H9 (cell line): ENCODE data around the gene SNX22. TPM values are rescaled to one million over a fixed set of nuclear protein-coding genes. Genes with fewer than 3 reads are reported as not detected.

ENCODE experiments used
- DNase-seq: peaks from one replicate; pipeline ENCODE4 v3.0.0-alpha.2; 2017
- H2AFZ ChIP-seq: one replicate; pipeline ENCODE4 v1.6.1; 2013; ENCODE audit warnings: mild to moderate bottlenecking, low read length, control low read depth, moderate library complexity
- H2AK5ac ChIP-seq: 2 replicates; pipeline ENCODE4 v1.6.1; 2013; ENCODE audit warnings: low read length, control low read depth, mixed read lengths; ENCODE audit not compliant: insufficient read length
- H2BK120ac ChIP-seq: one replicate; pipeline ENCODE4 v1.6.1; 2013; ENCODE audit warnings: low read depth, mild to moderate bottlenecking, low read length, control low read depth, inconsistent platforms; ENCODE audit not compliant: poor library complexity, severe bottlenecking
- H2BK12ac ChIP-seq: 2 replicates; pipeline ENCODE4 v1.6.1; 2013; ENCODE audit warnings: low read length, control low read depth, mixed read lengths, low read depth; ENCODE audit not compliant: insufficient read length
- H2BK15ac ChIP-seq: 2 replicates; pipeline ENCODE4 v1.6.1; 2013; ENCODE audit warnings: low read depth, low read length, control low read depth
- H2BK20ac ChIP-seq: one replicate; pipeline ENCODE4 v1.6.1; 2013; ENCODE audit warnings: low read depth, mild to moderate bottlenecking, low read length, control low read depth, inconsistent platforms; ENCODE audit not compliant: poor library complexity, severe bottlenecking
- H2BK5ac ChIP-seq: 2 replicates; pipeline ENCODE4 v1.6.1; 2013; ENCODE audit warnings: low read length, control low read depth, mixed read lengths; ENCODE audit not compliant: insufficient read length
- H3K14ac ChIP-seq: 2 replicates; pipeline ENCODE4 v1.6.1; 2013; ENCODE audit warnings: low read length, control low read depth; ENCODE audit not compliant: insufficient read depth
- H3K18ac ChIP-seq: 2 replicates; pipeline ENCODE4 v1.6.1; 2013; ENCODE audit warnings: low read depth, mild to moderate bottlenecking, mixed read lengths, low read length, control low read depth; ENCODE audit not compliant: insufficient read length
- H3K23ac ChIP-seq: 2 replicates; pipeline ENCODE4 v1.6.1; 2013; ENCODE audit warnings: low read length, control low read depth, mixed read lengths, low read depth; ENCODE audit not compliant: insufficient read length
- H3K23me2 ChIP-seq: 2 replicates; pipeline ENCODE4 v1.6.1; 2013; ENCODE audit warnings: low read depth, mild to moderate bottlenecking, mixed read lengths, low read length, control low read depth; ENCODE audit not compliant: insufficient read length, poor library complexity, severe bottlenecking
- H3K27ac ChIP-seq: 2 replicates; pipeline ENCODE4 v1.5.1; 2013; ENCODE audit warnings: low read length, control low read depth, mixed read lengths, low read depth; ENCODE audit not compliant: insufficient read length
- H3K27me3 ChIP-seq: 2 replicates; pipeline ENCODE4 v1.6.1; 2013; ENCODE audit warnings: low read length, control low read depth, inconsistent platforms; ENCODE audit not compliant: insufficient read depth
- H3K4ac ChIP-seq: 2 replicates; pipeline ENCODE4 v1.6.1; 2013; ENCODE audit warnings: low read depth, mild to moderate bottlenecking, control low read depth, inconsistent platforms, low read length, moderate library complexity
- H3K4me1 ChIP-seq: 2 replicates; pipeline ENCODE4 v1.6.1; 2013; ENCODE audit warnings: low read length, control low read depth, inconsistent platforms; ENCODE audit not compliant: insufficient read depth
- H3K4me2 ChIP-seq: 2 replicates; pipeline ENCODE4 v1.6.1; 2013; ENCODE audit warnings: low read length, control low read depth, mixed read lengths; ENCODE audit not compliant: insufficient read length, insufficient read depth
- H3K56ac ChIP-seq: 2 replicates; pipeline ENCODE4 v1.6.1; 2013; ENCODE audit warnings: low read depth, mild to moderate bottlenecking, mixed read lengths, low read length, control low read depth; ENCODE audit not compliant: insufficient read length
- H3K79me1 ChIP-seq: 2 replicates; pipeline ENCODE4 v1.6.1; 2013; ENCODE audit warnings: low read depth, mild to moderate bottlenecking, moderate library complexity, low read length, control low read depth, inconsistent platforms; ENCODE audit not compliant: insufficient read depth, poor library complexity, severe bottlenecking
- H3K79me2 ChIP-seq: 2 replicates; pipeline ENCODE4 v1.6.1; 2013; ENCODE audit warnings: low read length, control low read depth, inconsistent platforms; ENCODE audit not compliant: insufficient read depth
- H3K9ac ChIP-seq: 2 replicates; pipeline ENCODE4 v1.6.1; 2013; ENCODE audit warnings: low read length, control low read depth, mixed read lengths; ENCODE audit not compliant: insufficient read length; ENCODE audit errors: extremely low read depth
- H3K9me3 ChIP-seq: one replicate; pipeline ENCODE4 v1.6.1; 2013; ENCODE audit warnings: low read depth, low read length, inconsistent platforms; ENCODE audit not compliant: control insufficient read depth
- H3T11ph ChIP-seq: one replicate; pipeline ENCODE4 v1.6.1; 2013; ENCODE audit warnings: mild to moderate bottlenecking, low read length, control low read depth, inconsistent platforms
- H4K20me1 ChIP-seq: one replicate; pipeline ENCODE4 v1.6.1; 2013; ENCODE audit not compliant: control insufficient read depth, insufficient read length, insufficient read depth
- H4K5ac ChIP-seq: 2 replicates; pipeline ENCODE4 v1.6.1; 2013; ENCODE audit warnings: low read depth, mild to moderate bottlenecking, mixed read lengths, low read length, control low read depth; ENCODE audit not compliant: insufficient read length
- H4K8ac ChIP-seq: replicated peaks from 2 replicates; pipeline ENCODE4 v1.6.1; 2013; ENCODE audit warnings: low read length, control low read depth, mixed read lengths, low read depth; ENCODE audit not compliant: insufficient read length
- H4K91ac ChIP-seq: 2 replicates; pipeline ENCODE4 v1.6.1; 2013; ENCODE audit warnings: low read depth, mild to moderate bottlenecking, moderate library complexity, mixed read lengths, low read length, control low read depth; ENCODE audit not compliant: insufficient read length
- H3K27ac Mint-ChIP-seq, 3 experiments: 2 replicates in 2 of 3; 3 replicates in 1 of 3; pipeline ENCODE4 v1.8.0; 2020 to 2021; ENCODE audit warnings: mixed read lengths in 3 of 3, mild to moderate bottlenecking in 1 of 3, moderate library complexity in 1 of 3
- H3K27me3 Mint-ChIP-seq: 2 replicates; pipeline ENCODE4 v1.8.0; 2021; ENCODE audit warnings: low read depth, mild to moderate bottlenecking, moderate library complexity, mixed read lengths
- H3K36me3 Mint-ChIP-seq, 3 experiments: 2 replicates in 2 of 3; 3 replicates in 1 of 3; pipeline ENCODE4 v1.8.0; 2020 to 2021; ENCODE audit warnings: low read depth in 3 of 3, mixed read lengths in 3 of 3; ENCODE audit not compliant: insufficient read depth in 1 of 3
- H3K4me1 Mint-ChIP-seq, 2 experiments: 2 replicates each; pipeline ENCODE4 v1.8.0; 2020; ENCODE audit warnings: mixed read lengths in 2 of 2
- H3K4me3 Mint-ChIP-seq, 2 experiments: 2 replicates in 1 of 2; 3 replicates in 1 of 2; pipeline ENCODE4 v1.8.0; 2020 to 2021; ENCODE audit warnings: mild to moderate bottlenecking in 2 of 2, mixed read lengths in 2 of 2, moderate library complexity in 1 of 2
- H3K9me3 Mint-ChIP-seq, 2 experiments: 2 replicates in 1 of 2; 3 replicates in 1 of 2; pipeline ENCODE4 v1.8.0; 2020; ENCODE audit warnings: mild to moderate bottlenecking in 2 of 2, mixed read lengths in 2 of 2, moderate library complexity in 1 of 2
- CTCF ChIP-seq: fragments of 200-600 bp; sonication (generic); conservative IDR thresholded peaks from 3 replicates; pipeline ENCODE4 v1.8.0; 2021; ENCODE audit warnings: antibody characterized with exemption, mild to moderate bottlenecking
- WGBS: extraction: QIAGEN DNeasy Blood & Tissue Kit; methylation state at CpG from one replicate; pipeline ENCODE4 v1.1.7; 2013; ENCODE audit warnings: missing lambda C conversion rate, low lambda C conversion rate, mixed read lengths; ENCODE audit not compliant: insufficient read length; ENCODE audit errors: extremely low coverage; 5-methylcytosine and 5-hydroxymethylcytosine counted together
- total RNA-seq: library from RNA; stranded (reverse); gene quantifications from 2 replicates; pipeline ENCODE4 v1.2.1, GENCODE V29; 2021

The SNX22 gene
- total RNA-seq, 1 experiment from 2014 or later: 4.8 TPM

- no peaks in the 10 kb centered on the region for H3K9me3 ChIP-seq
- H3K27me3 ChIP-seq: no peaks in the 10 kb centered on the region
- no peak overlapping the region for H3K4ac ChIP-seq
- H4K91ac ChIP-seq: no peak overlapping the region
- no peaks in the 10 kb centered on the region for H3K23me2 ChIP-seq
- no peak overlapping the region for H3T11ph ChIP-seq
- DNase-seq: no peak
- WGBS: no CpG with 5 or more reads among the region's 12 CpGs
- no peaks in the 10 kb centered on the region; a peak in 1 of 5 replicates for H3K9me3 Mint-ChIP-seq
- no peaks in the 10 kb centered on the region; the same call in 1 of the 2 replicates for H3K79me2 ChIP-seq
- H3K4me1 ChIP-seq: no peaks in the 10 kb centered on the region; the same call in 1 of the 2 replicates
- peaks cover 28 to 29% of the 10 kb centered on the region in 2 experiments for H3K4me1 Mint-ChIP-seq
- H2AK5ac ChIP-seq: no peak overlapping the region
- H3K4me2 ChIP-seq: peak overlapping the region; percentile 77
- H3K4me3 Mint-ChIP-seq: peak overlapping the region; percentile 88 to 91
- peaks cover 29 to 45% (median 32%) of the 10 kb centered on the region in 3 experiments; a peak in 6 of 7 replicates for H3K36me3 Mint-ChIP-seq
- H3K23ac ChIP-seq: no peak overlapping the region
- H4K20me1 ChIP-seq: no peaks in the 10 kb centered on the region
- H3K27me3 Mint-ChIP-seq: no peaks in the 10 kb centered on the region
- H2BK20ac ChIP-seq: no peak overlapping the region
- H2BK120ac ChIP-seq: no peak overlapping the region
- H3K56ac ChIP-seq: no peak overlapping the region
- no peak overlapping the region for H3K27ac ChIP-seq
- no peak overlapping the region for H3K14ac ChIP-seq
- peak overlapping the region; percentile 71 for H3K9ac ChIP-seq
- no peak overlapping the region for H2AFZ ChIP-seq
- no peak overlapping the region for H4K8ac ChIP-seq
- H3K79me1 ChIP-seq: no peaks in the 10 kb centered on the region
- no peak for TF ChIP-seq CTCF
- no peak overlapping the region for H4K5ac ChIP-seq
- H2BK12ac ChIP-seq: no peak overlapping the region
- H2BK5ac ChIP-seq: no peak overlapping the region
- H3K18ac ChIP-seq: no peak overlapping the region
- peak overlapping the region in 2 of 3 experiments; percentile 55 to 89; a peak in 5 of 7 replicates for H3K27ac Mint-ChIP-seq
- H2BK15ac ChIP-seq: no peak overlapping the region
Observed at GRCh38 chr15:64161688-64162477, 10.4 kb downstream of the SNX22 start.
